Measurements from ENCODE around the gene CIB1.
A peak's percentile ranks its signal among the peaks of the same experiment; 100 is the strongest.

The CIB1 gene

GRCh38 chr15:90203922-90204321 is 29.8 kb downstream of the CIB1 start:
- H3K79me1 ChIP-seq (ENCODE audit: low read depth, low read length) = peaks cover 7% of the 10 kb centered on the region

GRCh38 chr15:90203473-90203872 is 30.3 kb downstream of the CIB1 start:
- Histone ChIP-seq H3K79me1 (ENCODE audit: low read depth, low read length) (peaks cover 7% of the 10 kb centered on the region), H3K27ac (replicated peaks; ENCODE audit: low read length) (no peak overlapping the region), H3K23ac (ENCODE audit: low read depth, low read length, poor library complexity) (no peak overlapping the region), H2BK12ac (ENCODE audit: low read length) (no peak overlapping the region), H2AFZ (ENCODE audit: low read length) (no peak overlapping the region), H3K9me3 (replicated peaks in 1 of 2; ENCODE audit: control insufficient read depth in 2 of 2, insufficient read depth in 1 of 2, low read depth in 1 of 2, low read length in 2 of 2) (no peaks in the 10 kb centered on the region), H3K4me1 (ENCODE audit: control insufficient read depth in 2 of 2, insufficient read depth in 1 of 2, low read depth in 1 of 2, low read length in 2 of 2) (peaks cover 11% of the 10 kb centered on the region in 2 donors), H3K4ac (ENCODE audit: low read length) (no peak overlapping the region), H3K36me3 (replicated peaks in 1 of 2; ENCODE audit: control insufficient read depth in 2 of 2, insufficient read depth in 2 of 2, low read length in 2 of 2) (peaks cover 0 to 33% of the 10 kb centered on the region in 2 donors), H2BK15ac (ENCODE audit: low read length) (no peak overlapping the region), H3K14ac (ENCODE audit: low read length) (no peak overlapping the region), H3K4me3 (ENCODE audit: low read length in 2 of 2) (peak overlapping the region in 1 of 2 donors; percentile 18), H3K18ac (ENCODE audit: low read length) (no peak overlapping the region), H4K8ac (ENCODE audit: low read depth, low read length) (no peak overlapping the region), H3K27me3 (ENCODE audit: control insufficient read depth in 3 of 3, insufficient read depth in 3 of 3, low read depth in 1 of 3, low read length in 3 of 3) (no peaks in the 10 kb centered on the region), H3K9ac (ENCODE audit: low read depth, low read length, poor library complexity) (no peak overlapping the region), H2AK5ac (ENCODE audit: low read depth, low read length) (no peak overlapping the region), H2BK120ac (ENCODE audit: low read depth, low read length) (no peak overlapping the region), H4K91ac (ENCODE audit: low read depth, low read length, poor library complexity) (no peak overlapping the region), H2BK5ac (ENCODE audit: low read length) (no peak overlapping the region), H3K4me2 (ENCODE audit: insufficient read depth, low read length, poor library complexity, severe bottlenecking) (no peak overlapping the region)
- no peak for DNase-seq (ENCODE audit: low spot score)
- WGBS, 2 donors (ENCODE audit: extremely low coverage in 2 of 2, insufficient read length in 2 of 2, insufficient replicate concordance in 1 of 2) = no CpG with 5 or more reads among the region's 7 CpGs

More at GRCh38 chr15:90203922-90204321, 29.8 kb downstream of the CIB1 start:
- H3K36me3 ChIP-seq (replicated peaks in 1 of 2; ENCODE audit: control insufficient read depth in 2 of 2, insufficient read depth in 2 of 2, low read length in 2 of 2) = peaks cover 0 to 33% of the 10 kb centered on the region in 2 donors
- no peak overlapping the region for H3K4ac ChIP-seq (ENCODE audit: low read length)
- no peak overlapping the region for H3K18ac ChIP-seq (ENCODE audit: low read length)
- H3K4me1 ChIP-seq (ENCODE audit: control insufficient read depth in 2 of 2, insufficient read depth in 1 of 2, low read depth in 1 of 2, low read length in 2 of 2) = peaks cover 11% of the 10 kb centered on the region in 2 donors
- no peak overlapping the region for H2BK5ac ChIP-seq (ENCODE audit: low read length)
- H3K27ac ChIP-seq (replicated peaks; ENCODE audit: low read length) = no peak overlapping the region
- H3K23ac ChIP-seq (ENCODE audit: low read depth, low read length, poor library complexity) = no peak overlapping the region
- no peak overlapping the region for H3K4me3 ChIP-seq (ENCODE audit: low read length in 2 of 2)
- H3K9ac ChIP-seq (ENCODE audit: low read depth, low read length, poor library complexity) = no peak overlapping the region
- no peak overlapping the region for H2AFZ ChIP-seq (ENCODE audit: low read length)
- no peak overlapping the region for H2BK12ac ChIP-seq (ENCODE audit: low read length)
- H3K27me3 ChIP-seq (ENCODE audit: control insufficient read depth in 3 of 3, insufficient read depth in 3 of 3, low read depth in 1 of 3, low read length in 3 of 3) = no peaks in the 10 kb centered on the region
- H2BK120ac ChIP-seq (ENCODE audit: low read depth, low read length) = no peak overlapping the region
- H3K9me3 ChIP-seq (replicated peaks in 1 of 2; ENCODE audit: control insufficient read depth in 2 of 2, insufficient read depth in 1 of 2, low read depth in 1 of 2, low read length in 2 of 2) = no peaks in the 10 kb centered on the region
- H4K8ac ChIP-seq (ENCODE audit: low read depth, low read length) = no peak overlapping the region
- no peak overlapping the region for H2BK15ac ChIP-seq (ENCODE audit: low read length)
- H3K14ac ChIP-seq (ENCODE audit: low read length) = no peak overlapping the region
- H2AK5ac ChIP-seq (ENCODE audit: low read depth, low read length) = no peak overlapping the region
- no peak overlapping the region for H3K4me2 ChIP-seq (ENCODE audit: insufficient read depth, low read length, poor library complexity, severe bottlenecking)
- no peak overlapping the region for H4K91ac ChIP-seq (ENCODE audit: low read depth, low read length, poor library complexity)
- no CpG with 5 or more reads among the region's 8 CpGs for WGBS, 2 donors (ENCODE audit: extremely low coverage in 2 of 2, insufficient read length in 2 of 2, insufficient replicate concordance in 1 of 2)
- no peak for DNase-seq (ENCODE audit: low spot score)

GRCh38 chr15:90202929-90203328 is 30.8 kb downstream of the CIB1 start:
- H3K27me3 ChIP-seq (ENCODE audit: control insufficient read depth in 3 of 3, insufficient read depth in 3 of 3, low read depth in 1 of 3, low read length in 3 of 3) = no peaks in the 10 kb centered on the region
- no peak overlapping the region for H3K18ac ChIP-seq (ENCODE audit: low read length)
- no peak overlapping the region for H4K91ac ChIP-seq (ENCODE audit: low read depth, low read length, poor library complexity)
- no peak overlapping the region for H2BK5ac ChIP-seq (ENCODE audit: low read length)
- H2AFZ ChIP-seq (ENCODE audit: low read length) = no peak overlapping the region
- H2BK15ac ChIP-seq (ENCODE audit: low read length) = no peak overlapping the region
- no peak overlapping the region for H3K23ac ChIP-seq (ENCODE audit: low read depth, low read length, poor library complexity)
- H3K14ac ChIP-seq (ENCODE audit: low read length) = no peak overlapping the region
- H3K36me3 ChIP-seq (replicated peaks in 1 of 2; ENCODE audit: control insufficient read depth in 2 of 2, insufficient read depth in 2 of 2, low read length in 2 of 2) = peaks cover 0 to 33% of the 10 kb centered on the region in 2 donors
- peak overlapping the region; percentile 56 to 90 for H3K4me3 ChIP-seq (ENCODE audit: low read length in 2 of 2)
- H3K4me2 ChIP-seq (ENCODE audit: insufficient read depth, low read length, poor library complexity, severe bottlenecking) = no peak overlapping the region
- DNase-seq (ENCODE audit: low spot score) = no peak
- H3K4ac ChIP-seq (ENCODE audit: low read length) = no peak overlapping the region
- no peak overlapping the region for H3K27ac ChIP-seq (replicated peaks; ENCODE audit: low read length)
- H3K9ac ChIP-seq (ENCODE audit: low read depth, low read length, poor library complexity) = no peak overlapping the region
- H3K79me1 ChIP-seq (ENCODE audit: low read depth, low read length) = peaks cover 7% of the 10 kb centered on the region
- H2BK12ac ChIP-seq (ENCODE audit: low read length) = no peak overlapping the region
- no peak overlapping the region for H2BK120ac ChIP-seq (ENCODE audit: low read depth, low read length)
- H4K8ac ChIP-seq (ENCODE audit: low read depth, low read length) = no peak overlapping the region
- no CpG with 5 or more reads among the region's 4 CpGs for WGBS, 2 donors (ENCODE audit: extremely low coverage in 2 of 2, insufficient read length in 2 of 2, insufficient replicate concordance in 1 of 2)
- H3K9me3 ChIP-seq (replicated peaks in 1 of 2; ENCODE audit: control insufficient read depth in 2 of 2, insufficient read depth in 1 of 2, low read depth in 1 of 2, low read length in 2 of 2) = no peaks in the 10 kb centered on the region
- no peak overlapping the region for H2AK5ac ChIP-seq (ENCODE audit: low read depth, low read length)
- H3K4me1 ChIP-seq (ENCODE audit: control insufficient read depth in 2 of 2, insufficient read depth in 1 of 2, low read depth in 1 of 2, low read length in 2 of 2) = peaks cover 11% of the 10 kb centered on the region in 2 donors

GRCh38 chr15:90201944-90202375 is 31.8 kb downstream of the CIB1 start:
- Histone ChIP-seq H2BK5ac (ENCODE audit: low read length) (peak overlapping the region; percentile 83), H3K79me1 (ENCODE audit: low read depth, low read length) (peaks cover 7% of the 10 kb centered on the region), H3K14ac (ENCODE audit: low read length) (no peak overlapping the region), H2AK5ac (ENCODE audit: low read depth, low read length) (no peak overlapping the region), H2AFZ (ENCODE audit: low read length) (peak overlapping the region; percentile 92), H3K23ac (ENCODE audit: low read depth, low read length, poor library complexity) (no peak overlapping the region), H3K4ac (ENCODE audit: low read length) (no peak overlapping the region), H3K36me3 (replicated peaks in 1 of 2; ENCODE audit: control insufficient read depth in 2 of 2, insufficient read depth in 2 of 2, low read length in 2 of 2) (peaks cover 0 to 26% of the 10 kb centered on the region in 2 donors), H3K9ac (ENCODE audit: low read depth, low read length, poor library complexity) (peak overlapping the region; percentile 98), H3K4me3 (ENCODE audit: low read length in 2 of 2) (peak overlapping the region; percentile 90 to 99), H2BK15ac (ENCODE audit: low read length) (no peak overlapping the region), H3K9me3 (replicated peaks in 1 of 2; ENCODE audit: control insufficient read depth in 2 of 2, insufficient read depth in 1 of 2, low read depth in 1 of 2, low read length in 2 of 2) (no peaks in the 10 kb centered on the region), H4K91ac (ENCODE audit: low read depth, low read length, poor library complexity) (no peak overlapping the region), H3K4me1 (ENCODE audit: control insufficient read depth in 2 of 2, insufficient read depth in 1 of 2, low read depth in 1 of 2, low read length in 2 of 2) (peaks cover 11% of the 10 kb centered on the region in 2 donors), H3K4me2 (ENCODE audit: insufficient read depth, low read length, poor library complexity, severe bottlenecking) (peak overlapping the region; percentile 95), H3K27me3 (ENCODE audit: control insufficient read depth in 3 of 3, insufficient read depth in 3 of 3, low read depth in 1 of 3, low read length in 3 of 3) (no peaks in the 10 kb centered on the region), H2BK12ac (ENCODE audit: low read length) (no peak overlapping the region), H3K27ac (replicated peaks; ENCODE audit: low read length) (no peak overlapping the region), H4K8ac (ENCODE audit: low read depth, low read length) (no peak overlapping the region), H2BK120ac (ENCODE audit: low read depth, low read length) (no peak overlapping the region), H3K18ac (ENCODE audit: low read length) (peak overlapping the region; percentile 97)
- DNase-seq (ENCODE audit: low spot score) = peak; percentile 31
- WGBS, 2 donors (ENCODE audit: extremely low coverage in 2 of 2, insufficient read length in 2 of 2, insufficient replicate concordance in 1 of 2) = no CpG with 5 or more reads among the region's 25 CpGs
